Amniotic stem cell (primary cell): ENCODE measurements around the gene MYCBPAP.

Source experiments
- DNase-seq: peaks from one replicate; lab custom pipeline; 2025; lab: John Stamatoyannopoulos, UW

The MYCBPAP gene

GRCh38 chr17:50519141-50519834 lies 11.0 kb downstream of the MYCBPAP start:
- no peak for DNase-seq

GRCh38 chr17:50520483-50520882 lies 12.2 kb downstream of the MYCBPAP start:
- no peak for DNase-seq

- no peak for DNase-seq
These were observed 13.3 kb downstream of the MYCBPAP start for GRCh38 chr17:50521514-50521913.

- no peak for DNase-seq
These were observed 14.5 kb downstream of the MYCBPAP start for GRCh38 chr17:50522766-50523165.

GRCh38 chr17:50523208-50523607 lies 15.0 kb downstream of the MYCBPAP start:
- no peak for DNase-seq

GRCh38 chr17:50524838-50525237 lies 16.6 kb downstream of the MYCBPAP start:
- DNase-seq = no peak

- DNase-seq = no peak
These were observed 19.0 kb downstream of the MYCBPAP start for GRCh38 chr17:50527155-50527762.

- no peak for DNase-seq
These were observed 19.8 kb downstream of the MYCBPAP start for GRCh38 chr17:50527949-50528474.

GRCh38 chr17:50529849-50530248 lies 21.6 kb downstream of the MYCBPAP start:
- DNase-seq = no peak

GRCh38 chr17:50531428-50532025 lies 23.3 kb downstream of the MYCBPAP start:
- no peak for DNase-seq

- no peak for DNase-seq
These were observed 24.3 kb downstream of the MYCBPAP start, which contains the start of gene EPN3 for GRCh38 chr17:50532452-50533024. EPN3 (plus strand) TSS chr17:50532735; CDS start chr17:50536557, 3,822 bp downstream.

- no peak for DNase-seq
These were observed 24.9 kb downstream of the MYCBPAP start for GRCh38 chr17:50533185-50533584.

- DNase-seq = no peak
These were observed 25.5 kb downstream of the MYCBPAP start for GRCh38 chr17:50533720-50534148.

- DNase-seq = no peak
These were observed 26.2 kb downstream of the MYCBPAP start for GRCh38 chr17:50534222-50534978.

GRCh38 chr17:50534979-50535326 lies 26.7 kb downstream of the MYCBPAP start:
- DNase-seq = no peak

- no peak for DNase-seq
These were observed 27.2 kb downstream of the MYCBPAP start for GRCh38 chr17:50535407-50535806.

- DNase-seq = no peak
These were observed 28.7 kb downstream of the MYCBPAP start for GRCh38 chr17:50536683-50537646.

- DNase-seq = no peak
These were observed 29.7 kb downstream of the MYCBPAP start for GRCh38 chr17:50537721-50538548.

- no peak for DNase-seq
These were observed 30.5 kb downstream of the MYCBPAP start for GRCh38 chr17:50538549-50539410.
